Liver (tissue), 9 donors: ENCODE data around the gene ATR. TPM values are rescaled to one million over a fixed set of nuclear protein-coding genes. Genes with fewer than 3 reads are reported as not detected.

Experiments
- DNase-seq: peaks from one replicate; pipeline ENCODE4 v3.0.0-alpha.2; 2017; ENCODE audit warnings: low spot score
- H3K27ac ChIP-seq, 2 donors: one replicate each; pipeline ENCODE4 v1.7.0; 2013; ENCODE audit warnings: inconsistent platforms in 2 of 2, low read length in 2 of 2, control low read depth in 1 of 2, low read depth in 1 of 2, mild to moderate bottlenecking in 1 of 2
- H3K27me3 ChIP-seq, 4 donors: one replicate each; pipeline versions ENCODE4 v1.6.1 to v1.7.0; 2013; ENCODE audit warnings: low read length in 3 of 4, inconsistent platforms in 1 of 4, mild to moderate bottlenecking in 1 of 4, moderate library complexity in 1 of 4; ENCODE audit not compliant: control insufficient read depth in 4 of 4, insufficient read depth in 4 of 4
- H3K36me3 ChIP-seq, 4 donors: one replicate each; pipeline versions ENCODE4 v1.6.1 to v1.7.0; 2013; ENCODE audit warnings: low read length in 3 of 4, mild to moderate bottlenecking in 3 of 4, low read depth in 1 of 4, moderate library complexity in 1 of 4; ENCODE audit not compliant: control insufficient read depth in 4 of 4, insufficient read depth in 3 of 4
- H3K4me1 ChIP-seq, 4 donors: one replicate each; pipeline versions ENCODE4 v1.6.1 to v1.7.0; 2013; ENCODE audit warnings: low read length in 3 of 4, mild to moderate bottlenecking in 3 of 4, moderate library complexity in 1 of 4; ENCODE audit not compliant: control insufficient read depth in 4 of 4, insufficient read depth in 4 of 4
- H3K4me3 ChIP-seq, 3 donors: one replicate each; pipeline versions ENCODE4 v1.6.1 to v1.7.0; 2013; ENCODE audit warnings: low read length in 3 of 3, control low read depth in 1 of 3, low read depth in 1 of 3, mild to moderate bottlenecking in 1 of 3
- H3K9ac ChIP-seq, 2 donors: one replicate each; pipeline ENCODE4 v1.7.0; 2013; ENCODE audit warnings: low read length in 2 of 2, mild to moderate bottlenecking in 2 of 2, moderate library complexity in 2 of 2, control low read depth in 1 of 2, low read depth in 1 of 2
- H3K9me3 ChIP-seq, 4 donors: one replicate each; pipeline versions ENCODE4 v1.6.1 to v1.7.0; 2013; ENCODE audit warnings: low read length in 3 of 4; ENCODE audit not compliant: control insufficient read depth in 4 of 4
- ATF3 ChIP-seq: IDR thresholded peaks from 2 replicates; pipeline ENCODE4 v1.6.1; 2016; ENCODE audit warnings: antibody characterized with exemption
- CTCF ChIP-seq: fragments of 150-350 bp; IDR thresholded peaks from 2 replicates; pipeline ENCODE4 v1.5.1; 2017; ENCODE audit warnings: improper control_type of control experiment, low read depth, low read length; ENCODE audit not compliant: missing input control
- EGR1 ChIP-seq, 2 donors: IDR thresholded peaks; 2 replicates each; pipeline ENCODE4 v1.6.1; 2016 to 2018; ENCODE audit warnings: antibody characterized with exemption in 2 of 2, low read depth in 2 of 2
- FOXA1 ChIP-seq: IDR thresholded peaks from 2 replicates; pipeline ENCODE4 v1.6.1; 2016; ENCODE audit warnings: antibody characterized with exemption
- FOXA2 ChIP-seq: IDR thresholded peaks from 2 replicates; pipeline ENCODE4 v1.6.1; 2016; ENCODE audit warnings: antibody characterized with exemption
- GABPA ChIP-seq, 2 donors: IDR thresholded peaks in 1 of 2; conservative IDR thresholded peaks in 1 of 2; 2 replicates each; pipeline ENCODE4 v1.6.1; 2016; ENCODE audit warnings: antibody characterized with exemption in 2 of 2, mild to moderate bottlenecking in 1 of 2, moderate library complexity in 1 of 2
- HNF4A ChIP-seq, 2 donors: conservative IDR thresholded peaks; 2 replicates each; pipeline ENCODE4 v1.6.1; 2016; ENCODE audit warnings: antibody characterized with exemption in 2 of 2, mild to moderate bottlenecking in 2 of 2
- HNF4G ChIP-seq: IDR thresholded peaks from 2 replicates; pipeline ENCODE4 v1.6.1; 2016; ENCODE audit warnings: antibody characterized with exemption
- JUND ChIP-seq, 2 donors: IDR thresholded peaks; 2 replicates each; pipeline ENCODE4 v1.6.1; 2016; ENCODE audit warnings: antibody characterized with exemption in 2 of 2
- NR2F2 ChIP-seq: IDR thresholded peaks from 2 replicates; pipeline ENCODE4 v1.6.1; 2016; ENCODE audit warnings: antibody characterized with exemption
- RAD21 ChIP-seq, 2 donors: IDR thresholded peaks; 2 replicates each; pipeline ENCODE4 v1.6.1; 2016; ENCODE audit warnings: antibody characterized with exemption in 2 of 2, mild to moderate bottlenecking in 2 of 2
- RXRA ChIP-seq, 2 donors: IDR thresholded peaks; 2 replicates each; pipeline ENCODE4 v1.6.1; 2017 to 2018; ENCODE audit warnings: antibody characterized with exemption in 2 of 2, mild to moderate bottlenecking in 1 of 2
- TAF1 ChIP-seq: conservative IDR thresholded peaks from 2 replicates; pipeline ENCODE4 v1.6.1; 2016; ENCODE audit warnings: antibody characterized with exemption, mild to moderate bottlenecking
- YY1 ChIP-seq: IDR thresholded peaks from 2 replicates; pipeline ENCODE4 v1.6.1; 2016; ENCODE audit warnings: antibody characterized with exemption, mild to moderate bottlenecking
- WGBS: extraction: QIAGEN DNeasy Blood & Tissue Kit; methylation state at CpG from one replicate; pipeline ENCODE4 v1.1.7; 2013; 5-methylcytosine and 5-hydroxymethylcytosine counted together
- polyA plus RNA-seq, 2 donors: library from polyadenylated mRNA; stranded (reverse) in 1 of 2; unstranded in 1 of 2; fragments of 200-250 nt in 1 of 2; fragments of >200 nt in 1 of 2; fragmentation: Nextera tagmentation in 1 of 2; extraction: Ambion mirVana in 1 of 2; gene quantifications; one replicate each; pipeline versions ENCODE4 v1.2.1 to v1.2.3, GENCODE V29; 2013 to 2015
- total RNA-seq, 2 donors: library from RNA; depleted of rRNA; stranded (reverse); fragments of >200 nt; gene quantifications; one replicate each; pipeline ENCODE4 v1.2.3, GENCODE V29; 2014
- TF ChIP-seq, protein P1 (sequence below): IDR thresholded peaks from 2 replicates; pipeline ENCODE4 v1.6.1; 2016; ENCODE audit warnings: antibody characterized with exemption
- TF ChIP-seq, protein P2 (sequence below): IDR thresholded peaks from 2 replicates; pipeline ENCODE4 v1.6.1; 2016; ENCODE audit warnings: antibody characterized with exemption, mild to moderate bottlenecking
- donor health status: healthy.
- donor health status: healthy.
- donor health status: healthy.
- donor health status: healthy.
- donor health status: healthy.

Gene ATR
- total and polyA plus RNA-seq, 4 donors = 5.0 to 21.5 (median 12.1) TPM

DNA sequence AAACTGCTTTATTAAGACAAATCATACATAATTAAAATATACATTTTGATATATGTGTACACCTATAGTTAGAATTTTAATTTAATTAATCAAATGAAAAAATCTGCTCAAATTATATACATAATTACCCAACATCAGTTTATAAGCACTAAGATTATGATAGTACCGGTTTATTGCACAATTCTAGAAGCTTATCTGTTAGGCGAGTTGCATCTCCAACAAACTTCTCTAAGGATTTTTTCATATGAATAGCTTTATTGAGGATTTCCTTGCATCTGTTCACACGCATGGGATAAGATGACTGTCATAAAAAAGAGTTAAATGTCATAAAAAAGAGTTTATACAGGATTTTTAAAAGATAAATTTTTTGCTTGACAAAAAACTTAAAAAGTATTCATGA lies 110.8 kb downstream of the ATR start:
- H3K4me1 ChIP-seq = no peaks in the 10 kb centered on the region
- peaks cover 0 to 4% (median under 1%) of the 10 kb centered on the region in 4 donors for H3K36me3 ChIP-seq
- no peak overlapping the region for H3K27ac ChIP-seq
- no peaks in the 10 kb centered on the region for H3K27me3 ChIP-seq
- no peaks in the 10 kb centered on the region for H3K9me3 ChIP-seq
- H3K4me3 ChIP-seq = no peak overlapping the region
- TF ChIP-seq RAD21 (IDR thresholded peaks at IDR 0.05) (no peak), FOXA2 (no peak), CTCF (no peak), HNF4A (conservative IDR thresholded peaks at IDR 0.05) (no peak), TAF1 (no peak), GABPA (IDR thresholded peaks at IDR 0.05 in 1 of 2, conservative IDR thresholded peaks at IDR 0.05 in 1 of 2) (no peak), EGR1 (IDR thresholded peaks at IDR 0.05; ENCODE audit: low read depth in 2 of 2) (no peak), FOXA1 (no peak), YY1 (no peak)
- TF ChIP-seq, protein P1, sequence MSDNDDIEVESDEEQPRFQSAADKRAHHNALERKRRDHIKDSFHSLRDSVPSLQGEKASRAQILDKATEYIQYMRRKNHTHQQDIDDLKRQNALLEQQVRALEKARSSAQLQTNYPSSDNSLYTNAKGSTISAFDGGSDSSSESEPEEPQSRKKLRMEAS = no peak
- 92% methylated on average over 3 of the region's 3 CpGs for WGBS
- no peak for DNase-seq
- no peak overlapping the region for H3K9ac ChIP-seq

- H3K9ac ChIP-seq = no peak overlapping the region
- H3K9me3 ChIP-seq = no peaks in the 10 kb centered on the region
- no peak for DNase-seq
- TF ChIP-seq, protein P1 = no peak
- TF ChIP-seq RXRA (IDR thresholded peaks at IDR 0.05) (no peak), YY1 (no peak), FOXA2 (no peak), JUND (IDR thresholded peaks at IDR 0.05) (no peak), HNF4G (no peak), NR2F2 (no peak), ATF3 (no peak)
- TF ChIP-seq, protein P2, sequence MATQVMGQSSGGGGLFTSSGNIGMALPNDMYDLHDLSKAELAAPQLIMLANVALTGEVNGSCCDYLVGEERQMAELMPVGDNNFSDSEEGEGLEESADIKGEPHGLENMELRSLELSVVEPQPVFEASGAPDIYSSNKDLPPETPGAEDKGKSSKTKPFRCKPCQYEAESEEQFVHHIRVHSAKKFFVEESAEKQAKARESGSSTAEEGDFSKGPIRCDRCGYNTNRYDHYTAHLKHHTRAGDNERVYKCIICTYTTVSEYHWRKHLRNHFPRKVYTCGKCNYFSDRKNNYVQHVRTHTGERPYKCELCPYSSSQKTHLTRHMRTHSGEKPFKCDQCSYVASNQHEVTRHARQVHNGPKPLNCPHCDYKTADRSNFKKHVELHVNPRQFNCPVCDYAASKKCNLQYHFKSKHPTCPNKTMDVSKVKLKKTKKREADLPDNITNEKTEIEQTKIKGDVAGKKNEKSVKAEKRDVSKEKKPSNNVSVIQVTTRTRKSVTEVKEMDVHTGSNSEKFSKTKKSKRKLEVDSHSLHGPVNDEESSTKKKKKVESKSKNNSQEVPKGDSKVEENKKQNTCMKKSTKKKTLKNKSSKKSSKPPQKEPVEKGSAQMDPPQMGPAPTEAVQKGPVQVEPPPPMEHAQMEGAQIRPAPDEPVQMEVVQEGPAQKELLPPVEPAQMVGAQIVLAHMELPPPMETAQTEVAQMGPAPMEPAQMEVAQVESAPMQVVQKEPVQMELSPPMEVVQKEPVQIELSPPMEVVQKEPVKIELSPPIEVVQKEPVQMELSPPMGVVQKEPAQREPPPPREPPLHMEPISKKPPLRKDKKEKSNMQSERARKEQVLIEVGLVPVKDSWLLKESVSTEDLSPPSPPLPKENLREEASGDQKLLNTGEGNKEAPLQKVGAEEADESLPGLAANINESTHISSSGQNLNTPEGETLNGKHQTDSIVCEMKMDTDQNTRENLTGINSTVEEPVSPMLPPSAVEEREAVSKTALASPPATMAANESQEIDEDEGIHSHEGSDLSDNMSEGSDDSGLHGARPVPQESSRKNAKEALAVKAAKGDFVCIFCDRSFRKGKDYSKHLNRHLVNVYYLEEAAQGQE = no peak
- H3K4me3 ChIP-seq = no peak overlapping the region
- peaks cover 0 to 3% (median 0%) of the 10 kb centered on the region in 4 donors for H3K4me1 ChIP-seq
- H3K27ac ChIP-seq = no peak overlapping the region
- H3K36me3 ChIP-seq = peaks cover 3 to 8% (median 5%) of the 10 kb centered on the region in 4 donors
- H3K27me3 ChIP-seq = no peaks in the 10 kb centered on the region
- WGBS = 90% methylated on average over 3 of the region's 3 CpGs
These were observed 117.8 kb downstream of the ATR start for GRCh38 chr3:142460689-142461088.
